Activated CD4-positive, CD25-positive, alpha-beta regulatory T cell treated with anti-CD3 and anti-CD28 coated beads, Interleukin-2, amount 50 U/mL, for 24 hours (primary cell): ENCODE measurements around the gene RPS8.
"Not testable (repeated sequence)": the region's sequence is repeated elsewhere in the genome, so short reads cannot be mapped to it uniquely, and the experiment has no call there.

Experiments used
- ATAC-seq, 2 donors: fragments of 150-1000 bp; cut with Tn5 transposase; one replicate each; pipeline ENCODE4 v1.10.0; 2021; ENCODE audit warnings: mild to moderate bottlenecking in 1 of 2, moderate library complexity in 1 of 2

RPS8 gene

DNA sequence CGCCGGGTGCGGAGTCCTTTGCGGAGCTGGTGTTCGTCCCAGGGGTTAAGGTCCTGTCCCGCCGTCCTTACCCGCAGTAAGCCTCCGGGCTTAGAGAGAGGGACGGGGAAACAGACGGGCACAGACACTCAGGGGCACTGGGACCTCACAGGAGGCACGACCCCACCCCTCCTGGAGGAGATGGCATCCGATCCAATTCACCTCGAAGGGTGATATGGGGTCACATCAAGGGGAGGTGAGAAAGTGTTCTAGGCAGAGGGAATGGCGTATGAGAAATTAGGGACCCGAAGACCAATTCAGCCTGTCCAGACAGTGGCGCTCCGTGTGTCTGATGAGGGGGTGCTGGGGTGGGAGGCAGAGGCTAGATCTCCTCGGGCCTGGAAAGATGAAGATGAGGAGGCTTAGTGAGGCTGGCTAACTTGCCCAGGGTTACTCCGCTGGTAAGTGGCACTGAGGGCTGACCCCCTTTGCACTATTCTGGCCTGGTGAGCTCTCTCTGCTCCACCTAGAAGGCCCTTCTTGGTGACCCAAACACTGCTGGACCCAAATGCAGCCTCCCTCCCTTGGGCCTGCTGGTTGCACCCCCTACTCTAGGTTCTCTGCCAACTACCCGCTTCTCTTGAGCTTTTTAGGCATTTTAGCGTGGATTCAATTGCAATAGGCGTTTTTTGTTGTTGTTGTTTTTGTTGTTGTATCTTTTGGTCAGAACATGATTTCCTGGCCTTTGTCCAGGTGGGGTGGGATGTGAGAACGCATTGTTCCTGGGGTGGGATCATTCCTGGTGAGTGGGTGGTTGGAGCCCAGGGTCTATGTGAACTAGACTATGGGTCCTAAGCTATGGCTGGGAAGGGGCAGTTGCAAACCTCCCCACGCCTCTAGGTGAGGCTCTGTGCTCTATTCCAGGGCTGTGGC is 45.2 kb downstream of the RPS8 start:
- ATAC-seq: peak in 1 of 2 donors; percentile 2

DNA sequence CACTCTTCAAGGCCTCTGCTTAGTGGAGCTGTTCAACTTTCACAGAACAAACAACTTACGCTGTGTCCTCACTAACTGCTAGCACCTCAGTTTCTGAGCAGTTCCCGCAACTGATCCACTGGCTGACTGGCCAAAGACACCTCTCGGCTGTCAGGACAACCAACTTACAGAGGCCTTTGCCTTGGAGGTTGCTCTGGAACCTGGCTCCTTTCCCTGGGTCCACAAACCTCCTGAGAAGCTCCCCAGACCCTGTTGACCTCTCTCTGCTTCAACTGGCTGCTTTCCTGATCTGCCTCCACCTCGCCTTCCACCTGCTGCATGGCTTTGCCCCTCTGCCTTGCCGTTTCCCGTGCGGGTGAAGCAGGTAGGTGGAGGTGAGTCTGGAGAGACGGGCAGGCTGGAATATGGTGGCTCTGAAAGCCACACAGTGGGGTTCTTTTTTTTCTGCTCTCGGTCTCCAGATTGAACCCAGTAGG is 45.9 kb downstream of the RPS8 start:
- no peak for ATAC-seq

DNA sequence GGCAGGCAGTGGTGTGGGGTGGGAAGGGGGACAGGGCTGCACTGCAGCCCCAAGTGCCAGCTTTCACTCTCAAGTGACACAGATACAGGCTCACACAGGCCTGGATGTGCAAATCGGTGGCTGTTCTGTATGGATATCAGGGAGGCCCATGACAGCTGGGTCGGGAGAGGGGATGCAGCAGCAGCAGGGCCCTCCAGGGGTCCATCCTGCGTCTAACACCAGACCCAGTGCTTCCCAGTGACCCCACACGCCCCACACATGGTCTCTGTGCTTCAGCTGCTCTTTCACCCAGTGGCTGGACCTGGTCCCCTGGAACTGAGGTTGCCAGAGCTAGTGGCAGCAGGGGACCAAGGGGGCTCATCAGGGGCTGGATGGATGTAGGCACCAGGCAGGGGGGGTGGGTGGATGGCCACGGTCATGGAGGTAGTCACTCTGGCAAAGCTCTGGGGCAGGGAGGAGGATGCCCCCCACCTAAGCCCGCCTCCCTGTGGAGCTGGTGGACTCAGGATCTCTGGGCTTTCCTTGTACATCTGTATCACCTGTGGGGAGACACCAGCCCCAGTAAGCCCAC is 46.9 kb downstream of the RPS8 start:
- ATAC-seq: no peak

DNA sequence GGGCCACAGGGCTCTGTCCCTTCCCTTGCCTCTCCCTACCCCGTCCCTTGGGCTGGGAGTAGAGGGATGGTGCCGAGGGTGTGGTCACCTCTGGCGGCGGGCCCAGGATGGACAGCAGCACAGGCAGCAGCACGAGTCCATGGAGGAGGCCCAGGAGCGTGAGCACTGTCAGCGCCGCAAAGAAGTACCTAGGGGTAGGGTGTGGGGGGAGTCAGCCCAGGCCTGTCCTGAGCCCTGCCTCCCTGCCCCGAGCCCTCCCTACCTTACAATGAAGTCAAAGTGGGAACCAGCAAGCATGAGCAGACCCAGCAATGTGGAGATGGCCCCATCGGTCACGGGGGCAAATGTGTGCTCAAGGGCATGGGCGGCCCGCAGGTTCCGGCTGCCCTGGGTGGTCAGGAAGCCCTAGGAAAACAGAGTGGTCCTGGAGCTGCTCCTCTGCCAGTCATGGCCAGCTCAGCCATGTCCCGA is 47.7 kb downstream of the RPS8 start:
- ATAC-seq: no peak

DNA sequence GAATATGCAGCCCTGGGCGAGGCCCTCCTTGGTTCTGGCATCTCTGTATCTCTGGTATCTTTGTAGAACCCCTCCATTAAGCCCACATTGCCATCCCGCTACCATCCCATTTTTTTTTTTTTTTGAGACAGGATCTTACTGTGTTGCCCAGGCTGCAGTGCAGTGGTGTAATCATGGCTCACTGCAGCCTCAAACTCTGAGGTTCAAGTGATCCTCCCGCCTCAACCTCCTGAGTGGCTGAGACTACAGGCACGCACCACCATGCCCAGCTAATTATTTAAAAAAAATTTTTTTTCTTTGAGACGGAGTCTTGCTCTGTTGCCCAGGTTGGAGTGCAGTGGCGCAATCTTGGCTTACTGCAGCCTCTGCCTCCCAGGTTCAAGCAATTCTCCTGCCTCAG is 49.1 kb downstream of the RPS8 start:
- ATAC-seq: not testable (repeated sequence)

DNA sequence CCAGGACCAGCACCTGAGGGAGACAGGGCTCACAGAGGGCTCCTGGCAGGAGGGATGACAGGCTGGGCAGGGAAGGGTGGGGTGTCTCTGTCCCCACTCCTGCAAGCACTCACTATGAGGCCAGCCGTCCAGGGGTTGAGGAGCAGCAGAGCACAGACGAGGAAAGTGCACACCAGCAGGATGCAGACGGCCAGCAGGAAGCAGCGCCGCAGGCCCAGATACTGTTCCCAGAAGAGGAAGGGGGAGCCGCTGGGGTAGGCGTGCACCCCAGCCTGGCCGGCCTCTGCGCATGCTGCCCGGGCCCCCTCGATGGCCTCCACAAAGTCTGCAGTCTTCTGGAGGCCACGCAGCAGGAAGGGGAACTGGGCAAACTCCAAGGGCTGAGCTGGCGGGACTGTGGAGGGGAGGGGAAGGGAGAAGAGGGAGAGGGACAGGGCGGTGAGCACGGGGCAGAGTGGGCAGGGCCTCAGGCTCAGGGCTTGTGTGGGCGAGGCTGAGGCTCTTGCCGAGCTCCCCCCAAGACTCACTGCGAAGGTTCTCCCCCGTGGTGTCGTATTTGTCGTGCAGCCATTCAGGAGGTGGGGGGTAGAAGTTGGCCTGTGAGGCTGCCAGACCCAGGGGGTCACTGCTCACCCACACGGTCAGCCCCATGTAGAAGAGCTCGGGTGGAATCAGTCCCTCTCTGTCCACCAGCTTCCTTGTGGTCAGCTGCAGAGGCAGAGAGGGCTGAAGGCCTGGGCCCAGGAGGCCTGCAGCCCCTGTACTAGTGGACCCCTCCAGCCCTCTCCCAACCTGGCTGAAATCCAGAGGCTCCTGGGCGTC is 51.2 kb downstream of the RPS8 start:
- no peak for ATAC-seq

DNA sequence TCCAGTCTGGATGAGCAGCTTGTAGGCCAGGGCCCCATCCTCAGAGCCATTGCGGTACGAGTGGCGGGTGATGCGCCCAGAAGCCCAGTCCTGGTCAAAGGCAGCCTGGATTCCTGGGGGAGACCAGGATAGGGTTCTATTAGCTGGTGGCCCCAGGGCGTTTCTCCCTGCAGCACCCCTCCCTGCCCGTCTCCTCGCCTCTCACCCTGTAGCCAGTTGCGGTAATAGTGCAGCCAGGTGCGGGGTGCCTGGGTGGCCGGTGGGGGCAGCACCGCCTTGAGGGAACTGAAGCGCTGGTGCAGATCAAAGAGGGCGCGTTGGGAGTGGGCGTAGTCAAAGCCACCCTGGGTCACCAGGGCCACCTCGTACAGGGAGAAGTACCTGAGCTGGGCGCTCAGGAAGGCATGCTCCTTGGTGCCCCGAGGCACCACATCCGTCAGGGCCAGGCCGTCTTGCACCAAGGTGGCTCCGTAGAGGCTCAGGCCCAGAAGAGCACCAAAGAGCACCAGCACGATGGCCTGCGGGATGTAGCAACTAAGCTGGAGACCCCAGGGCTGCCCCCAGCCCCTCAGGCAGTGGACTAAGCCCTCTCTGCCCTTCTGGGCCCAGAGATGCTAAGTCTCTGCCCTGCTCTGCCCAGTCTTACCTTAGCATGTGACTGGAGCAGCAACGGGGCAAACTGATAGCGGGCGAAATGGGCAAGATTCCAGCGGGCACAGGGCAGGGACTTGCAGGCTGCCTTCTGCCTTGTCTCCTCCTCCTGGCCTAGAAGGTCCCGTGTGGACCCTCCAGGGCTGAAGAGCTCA is 52.1 kb downstream of the RPS8 start:
- ATAC-seq: no peak

DNA sequence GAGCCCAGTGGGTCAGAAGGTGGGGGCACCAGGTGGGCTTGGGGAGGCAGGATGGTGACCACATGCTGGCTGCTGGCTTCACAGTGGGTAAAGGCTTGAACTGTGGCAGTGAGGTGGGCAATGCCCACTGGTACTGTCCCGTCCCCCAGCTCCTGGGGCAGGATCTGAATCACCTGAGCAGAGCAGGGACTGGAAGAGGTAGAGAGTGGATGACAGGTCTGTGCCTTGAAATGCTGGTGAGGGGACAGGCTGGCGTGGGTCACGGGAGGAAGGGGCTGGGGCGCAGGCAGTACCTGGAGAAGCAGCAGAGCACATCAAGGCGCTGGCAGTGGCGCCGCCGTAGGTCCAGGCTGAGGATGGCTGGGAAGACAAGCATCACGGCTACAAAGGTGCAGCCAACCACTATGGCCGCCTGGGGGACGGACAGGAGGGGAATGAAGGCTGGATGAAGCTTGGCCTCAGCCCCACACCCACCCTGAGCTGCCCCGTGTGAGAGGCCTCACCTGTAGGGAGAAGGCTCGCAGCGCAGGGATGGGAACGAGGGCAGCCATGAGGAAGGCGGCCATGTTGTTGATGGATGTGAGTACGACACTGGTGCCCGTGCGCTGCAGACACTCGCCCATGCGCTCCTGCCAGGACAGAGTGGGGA is 52.8 kb downstream of the RPS8 start:
- ATAC-seq: no peak
